GM12872 (cell line): ENCODE results near the gene ADAMTS15.

Experiments
- CTCF ChIP-seq: IDR thresholded peaks from 3 replicates; pipeline ENCODE4 v1.5.1; 2011; ENCODE audit warnings: low read depth, mild to moderate bottlenecking, low read length, moderate library complexity; ENCODE audit not compliant: insufficient read depth

Gene ADAMTS15

GRCh38 chr11:130478204-130478701, 29.8 kb downstream of the ADAMTS15 start:
- TF ChIP-seq CTCF = no peak

- no peak for TF ChIP-seq CTCF
Measured at GRCh38 chr11:130478881-130479280, 30.4 kb downstream of the ADAMTS15 start.

GRCh38 chr11:130480186-130480585, 31.7 kb downstream of the ADAMTS15 start:
- TF ChIP-seq CTCF = no peak

- no peak for TF ChIP-seq CTCF
Measured at GRCh38 chr11:130480711-130481140, 32.3 kb downstream of the ADAMTS15 start.

GRCh38 chr11:130483124-130483523, 34.7 kb downstream of the ADAMTS15 start:
- TF ChIP-seq CTCF = no peak

- TF ChIP-seq CTCF = no peak
Measured at GRCh38 chr11:130485983-130486382, 37.5 kb downstream of the ADAMTS15 start.

- TF ChIP-seq CTCF = no peak
Measured at GRCh38 chr11:130486391-130486836, 38.0 kb downstream of the ADAMTS15 start.
